Right lobe of liver (tissue), 4 donors: Measurements from ENCODE around the gene CRACDL.

Experiments
- CTCF ChIP-seq, 4 donors: fragments of 200-600 bp in 3 of 4; fragments of 450-650 bp in 1 of 4; IDR thresholded peaks; one replicate each; pipeline versions ENCODE4 v1.5.1 to v1.8.0; 2016 to 2022; ENCODE audit warnings: antibody characterized with exemption in 4 of 4, mild to moderate bottlenecking in 2 of 4
- POLR2A ChIP-seq: fragments of 450-650 bp; IDR thresholded peaks from one replicate; pipeline ENCODE4 v1.6.1; 2017; ENCODE audit warnings: antibody characterized with exemption, mild to moderate bottlenecking
- donor health status: DM: no; HTN: no; CAD: no.
- donor health status: DM: no; HTN: no; CAD: no.
- donor health status: DM: no; HTN: yes; CAD: no.

- TF ChIP-seq CTCF (IDR thresholded peaks at IDR 0.05): no peak
- TF ChIP-seq POLR2A: no peak
These were observed 182.2 kb downstream of the CRACDL start for GRCh38 chr2:98753801-98754200.
